NCI-H1694 treated with DMSO at 0.1 percent for 48 hours (cell line): ENCODE measurements around the gene ATF3.
"Not testable (repeated sequence)": the region's sequence is repeated elsewhere in the genome, so short reads cannot be mapped to it uniquely, and the experiment has no call there.

Source experiments
- DNase-seq: peaks from one replicate; lab custom pipeline; 2025; lab: John Stamatoyannopoulos, UW

ATF3 gene

GRCh38 chr1:212628813-212629415 lies 20.4 kb downstream of the ATF3 start:
- no peak for DNase-seq

GRCh38 chr1:212629450-212630157 lies 21.0 kb downstream of the ATF3 start:
- DNase-seq: no peak

- DNase-seq: peak; percentile 32
Observed at GRCh38 chr1:212630158-212630900, 21.8 kb downstream of the ATF3 start.

GRCh38 chr1:212633161-212633560 lies 24.6 kb downstream of the ATF3 start:
- DNase-seq: no peak

GRCh38 chr1:212634252-212634651 lies 25.7 kb downstream of the ATF3 start:
- DNase-seq: no peak

- DNase-seq: no peak
Observed at GRCh38 chr1:212635141-212635631, 26.6 kb downstream of the ATF3 start.

- DNase-seq: no peak
Observed at GRCh38 chr1:212637902-212638301, 29.3 kb downstream of the ATF3 start.

- peak; percentile 2 for DNase-seq
Observed at GRCh38 chr1:212638492-212639151, 30.1 kb downstream of the ATF3 start.

- not testable (repeated sequence) for DNase-seq
Observed at GRCh38 chr1:212639524-212639923, 31.0 kb downstream of the ATF3 start.

- no peak for DNase-seq
Observed at GRCh38 chr1:212640223-212640878, 31.8 kb downstream of the ATF3 start.

GRCh38 chr1:212641956-212642355 lies 33.4 kb downstream of the ATF3 start:
- no peak for DNase-seq

- no peak for DNase-seq
Observed at GRCh38 chr1:212643877-212644276, 35.3 kb downstream of the ATF3 start.

- no peak for DNase-seq
Observed at GRCh38 chr1:212644866-212645545, 36.4 kb downstream of the ATF3 start.

GRCh38 chr1:212645546-212646543 lies 37.3 kb downstream of the ATF3 start:
- DNase-seq: no peak

GRCh38 chr1:212646588-212646987 lies 38.0 kb downstream of the ATF3 start:
- no peak for DNase-seq

GRCh38 chr1:212647004-212647403 lies 38.4 kb downstream of the ATF3 start:
- DNase-seq: no peak

GRCh38 chr1:212648431-212648830 lies 39.9 kb downstream of the ATF3 start:
- DNase-seq: no peak

GRCh38 chr1:212649020-212649419 lies 40.5 kb downstream of the ATF3 start:
- DNase-seq: no peak

- DNase-seq: no peak
Observed at GRCh38 chr1:212650228-212650627, 41.7 kb downstream of the ATF3 start.

GRCh38 chr1:212651521-212651920 lies 43.0 kb downstream of the ATF3 start:
- DNase-seq: no peak
